Measurements from ENCODE around the gene TLCD4. TPM values are rescaled to one million over a fixed set of nuclear protein-coding genes. Genes with fewer than 3 reads are reported as not detected.
A peak's percentile ranks its signal among the peaks of the same experiment; 100 is the strongest.

TLCD4 gene
- total and polyA plus RNA-seq, 10 of the 15 experiments (the other 5 are each of a cell fraction or from before 2014, with no cell fraction given): under 0.01 to 0.10 (median 0.04) TPM; not detected in 5

DNA sequence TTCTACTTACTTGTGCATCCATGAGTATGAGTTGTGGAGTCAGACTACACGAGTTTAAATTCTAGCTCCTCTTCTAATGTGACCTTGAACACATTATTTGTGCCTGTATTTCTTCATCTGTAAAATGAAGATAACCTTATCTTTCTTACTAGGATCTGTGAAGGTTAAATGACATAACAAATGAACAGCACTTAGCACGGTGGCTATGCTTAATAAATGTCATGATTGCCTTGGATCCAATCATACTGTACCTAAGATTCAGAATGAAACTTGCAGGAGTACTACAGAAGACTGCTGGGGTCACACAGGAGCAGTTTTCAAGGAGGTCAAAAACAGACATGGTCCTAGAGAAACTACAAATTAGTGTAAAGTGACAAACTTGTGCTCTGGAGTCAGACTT, 22.2 kb upstream of the TLCD4 start (continued):
- TF ChIP-seq, protein P1, sequence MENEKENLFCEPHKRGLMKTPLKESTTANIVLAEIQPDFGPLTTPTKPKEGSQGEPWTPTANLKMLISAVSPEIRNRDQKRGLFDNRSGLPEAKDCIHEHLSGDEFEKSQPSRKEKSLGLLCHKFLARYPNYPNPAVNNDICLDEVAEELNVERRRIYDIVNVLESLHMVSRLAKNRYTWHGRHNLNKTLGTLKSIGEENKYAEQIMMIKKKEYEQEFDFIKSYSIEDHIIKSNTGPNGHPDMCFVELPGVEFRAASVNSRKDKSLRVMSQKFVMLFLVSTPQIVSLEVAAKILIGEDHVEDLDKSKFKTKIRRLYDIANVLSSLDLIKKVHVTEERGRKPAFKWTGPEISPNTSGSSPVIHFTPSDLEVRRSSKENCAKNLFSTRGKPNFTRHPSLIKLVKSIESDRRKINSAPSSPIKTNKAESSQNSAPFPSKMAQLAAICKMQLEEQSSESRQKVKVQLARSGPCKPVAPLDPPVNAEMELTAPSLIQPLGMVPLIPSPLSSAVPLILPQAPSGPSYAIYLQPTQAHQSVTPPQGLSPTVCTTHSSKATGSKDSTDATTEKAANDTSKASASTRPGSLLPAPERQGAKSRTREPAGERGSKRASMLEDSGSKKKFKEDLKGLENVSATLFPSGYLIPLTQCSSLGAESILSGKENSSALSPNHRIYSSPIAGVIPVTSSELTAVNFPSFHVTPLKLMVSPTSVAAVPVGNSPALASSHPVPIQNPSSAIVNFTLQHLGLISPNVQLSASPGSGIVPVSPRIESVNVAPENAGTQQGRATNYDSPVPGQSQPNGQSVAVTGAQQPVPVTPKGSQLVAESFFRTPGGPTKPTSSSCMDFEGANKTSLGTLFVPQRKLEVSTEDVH (IDR thresholded peaks at IDR 0.05; ENCODE audit: low read depth, partially characterized antibody): no peak
- TF ChIP-seq ZNF24 (IDR thresholded peaks at IDR 0.05) (no peak), TARDBP (IDR thresholded peaks at IDR 0.05; ENCODE audit: borderline replicate concordance) (no peak), CBX3 (IDR thresholded peaks at IDR 0.05; ENCODE audit: borderline replicate concordance, low read depth) (no peak), ASH2L (IDR thresholded peaks at IDR 0.05; ENCODE audit: borderline replicate concordance, low read depth) (no peak)

DNA sequence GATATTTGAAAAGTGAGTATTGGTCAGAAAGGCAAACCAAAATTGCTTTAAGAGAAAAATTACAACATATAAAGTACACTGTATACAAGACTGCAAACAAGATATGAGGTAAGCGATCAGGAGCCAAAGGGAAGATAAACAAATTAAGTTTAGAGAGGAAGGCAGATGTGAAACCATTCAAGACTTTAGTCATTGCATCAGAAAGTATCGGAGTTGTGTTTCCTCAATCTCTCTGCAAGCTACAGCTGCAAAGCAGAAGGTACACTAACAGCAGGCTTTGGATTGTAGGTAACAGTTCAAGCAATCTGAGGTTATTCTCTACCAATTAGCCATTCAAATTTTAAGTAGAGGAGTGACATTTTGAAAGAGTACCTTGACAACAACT, 21.3 kb upstream of the TLCD4 start:
- POLR2A ChIA-PET: no interaction called here
- Histone ChIP-seq H3K79me2 (ENCODE audit: control insufficient read depth, insufficient read depth, low read length) (no peaks in the 10 kb centered on the region), H3K27me3 (replicated peaks in 1 of 2; ENCODE audit: control insufficient read depth in 2 of 2, insufficient read depth in 2 of 2, low read length in 1 of 2) (no peaks in the 10 kb centered on the region), H3K36me3 (ENCODE audit: control insufficient read depth in 2 of 2, insufficient read depth in 2 of 2, low read length in 1 of 2) (no peaks in the 10 kb centered on the region), H3K27ac (ENCODE audit: control insufficient read depth, insufficient read depth) (no peak overlapping the region), H3K9me3 (replicated peaks; ENCODE audit: control insufficient read depth, insufficient read depth, low read length) (no peaks in the 10 kb centered on the region), H4K20me1 (ENCODE audit: control insufficient read depth, insufficient read depth) (no peaks in the 10 kb centered on the region), H3K9ac (ENCODE audit: control insufficient read depth, insufficient read depth, low read length) (no peak overlapping the region), H3K4me2 (ENCODE audit: control insufficient read depth, insufficient read depth) (peak overlapping the region; percentile 30; the same call in 1 of the 2 replicates), H2AFZ (ENCODE audit: control insufficient read depth, low read depth, low read length) (no peak overlapping the region), H3K4me3 (no peak overlapping the region), H3K4me1 (ENCODE audit: control insufficient read depth, insufficient read depth, low read length) (peaks cover 6% of the 10 kb centered on the region)
- CTCF ChIA-PET: interaction anchor here (1.7 kb wide), 1 partner anchor 12 kb away, joined by 5 read pairs; no protein-coding TSS in a partner anchor
- DNase-seq (ENCODE audit: low read depth, low spot score) (peak; percentile 33), ATAC-seq (peak; percentile 92), FAIRE-seq (peak; percentile 84)
- 2% methylated on average over 2 of the region's 2 CpGs for WGBS (ENCODE audit: insufficient coverage, insufficient replicate concordance, low lambda C conversion rate, missing lambda C conversion rate)
- TF ChIP-seq TARDBP (IDR thresholded peaks at IDR 0.05; ENCODE audit: borderline replicate concordance): no peak
- no peak for TF ChIP-seq POLR2AphosphoS2 (IDR thresholded peaks at IDR 0.05; ENCODE audit: low read depth, low read length)
- no peak for TF ChIP-seq BHLHE40 (IDR thresholded peaks at IDR 0.05; ENCODE audit: borderline replicate concordance in 1 of 2, low read depth in 2 of 2, low read length in 1 of 2)
- TF ChIP-seq ETV6 (conservative IDR thresholded peaks at IDR 0.05 in 1 of 2, IDR thresholded peaks at IDR 0.05 in 1 of 2; ENCODE audit: borderline replicate concordance in 1 of 2, low read depth in 1 of 2): peak in 1 of 2 experiments; percentile 24; a peak in 1 of 4 replicates
- TF ChIP-seq ATF7 (IDR thresholded peaks at IDR 0.05; ENCODE audit: low read depth): peak; percentile 24; the same call in 1 of the 2 replicates
- no peak for TF ChIP-seq LARP7 (IDR thresholded peaks at IDR 0.05)
- TF ChIP-seq, protein P2, sequence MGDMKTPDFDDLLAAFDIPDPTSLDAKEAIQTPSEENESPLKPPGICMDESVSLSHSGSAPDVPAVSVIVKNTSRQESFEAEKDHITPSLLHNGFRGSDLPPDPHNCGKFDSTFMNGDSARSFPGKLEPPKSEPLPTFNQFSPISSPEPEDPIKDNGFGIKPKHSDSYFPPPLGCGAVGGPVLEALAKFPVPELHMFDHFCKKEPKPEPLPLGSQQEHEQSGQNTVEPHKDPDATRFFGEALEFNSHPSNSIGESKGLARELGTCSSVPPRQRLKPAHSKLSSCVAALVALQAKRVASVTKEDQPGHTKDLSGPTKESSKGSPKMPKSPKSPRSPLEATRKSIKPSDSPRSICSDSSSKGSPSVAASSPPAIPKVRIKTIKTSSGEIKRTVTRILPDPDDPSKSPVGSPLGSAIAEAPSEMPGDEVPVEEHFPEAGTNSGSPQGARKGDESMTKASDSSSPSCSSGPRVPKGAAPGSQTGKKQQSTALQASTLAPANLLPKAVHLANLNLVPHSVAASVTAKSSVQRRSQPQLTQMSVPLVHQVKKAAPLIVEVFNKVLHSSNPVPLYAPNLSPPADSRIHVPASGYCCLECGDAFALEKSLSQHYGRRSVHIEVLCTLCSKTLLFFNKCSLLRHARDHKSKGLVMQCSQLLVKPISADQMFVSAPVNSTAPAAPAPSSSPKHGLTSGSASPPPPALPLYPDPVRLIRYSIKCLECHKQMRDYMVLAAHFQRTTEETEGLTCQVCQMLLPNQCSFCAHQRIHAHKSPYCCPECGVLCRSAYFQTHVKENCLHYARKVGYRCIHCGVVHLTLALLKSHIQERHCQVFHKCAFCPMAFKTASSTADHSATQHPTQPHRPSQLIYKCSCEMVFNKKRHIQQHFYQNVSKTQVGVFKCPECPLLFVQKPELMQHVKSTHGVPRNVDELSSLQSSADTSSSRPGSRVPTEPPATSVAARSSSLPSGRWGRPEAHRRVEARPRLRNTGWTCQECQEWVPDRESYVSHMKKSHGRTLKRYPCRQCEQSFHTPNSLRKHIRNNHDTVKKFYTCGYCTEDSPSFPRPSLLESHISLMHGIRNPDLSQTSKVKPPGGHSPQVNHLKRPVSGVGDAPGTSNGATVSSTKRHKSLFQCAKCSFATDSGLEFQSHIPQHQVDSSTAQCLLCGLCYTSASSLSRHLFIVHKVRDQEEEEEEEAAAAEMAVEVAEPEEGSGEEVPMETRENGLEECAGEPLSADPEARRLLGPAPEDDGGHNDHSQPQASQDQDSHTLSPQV (IDR thresholded peaks at IDR 0.05): no peak
- TF ChIP-seq RBBP5 (conservative IDR thresholded peaks at IDR 0.05): no peak
- TF ChIP-seq, protein P3, sequence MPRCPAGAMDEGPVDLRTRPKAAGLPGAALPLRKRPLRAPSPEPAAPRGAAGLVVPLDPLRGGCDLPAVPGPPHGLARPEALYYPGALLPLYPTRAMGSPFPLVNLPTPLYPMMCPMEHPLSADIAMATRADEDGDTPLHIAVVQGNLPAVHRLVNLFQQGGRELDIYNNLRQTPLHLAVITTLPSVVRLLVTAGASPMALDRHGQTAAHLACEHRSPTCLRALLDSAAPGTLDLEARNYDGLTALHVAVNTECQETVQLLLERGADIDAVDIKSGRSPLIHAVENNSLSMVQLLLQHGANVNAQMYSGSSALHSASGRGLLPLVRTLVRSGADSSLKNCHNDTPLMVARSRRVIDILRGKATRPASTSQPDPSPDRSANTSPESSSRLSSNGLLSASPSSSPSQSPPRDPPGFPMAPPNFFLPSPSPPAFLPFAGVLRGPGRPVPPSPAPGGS (IDR thresholded peaks at IDR 0.05; ENCODE audit: borderline replicate concordance, insufficient read depth, low read depth, low read length, poor library complexity, severe bottlenecking): no peak
- peak; percentile 18; the same call in 1 of the 2 replicates for TF ChIP-seq SPI1 (IDR thresholded peaks at IDR 0.05; ENCODE audit: borderline replicate concordance, insufficient read depth, low read depth, low read length)
- no peak for TF ChIP-seq STAT1 (conservative IDR thresholded peaks at IDR 0.05)
- BruUV-seq (replicated peaks): no TSS peak
- RAD21 ChIA-PET (ENCODE audit: unreplicated experiment): no interaction called here
- SMC1A ChIA-PET (ENCODE audit: uncharacterized antibody, unreplicated experiment): no interaction called here
- intact Hi-C loops (cut with micrococcal nuclease; ENCODE audit: unreplicated experiment): no loop called here
- in situ Hi-C loops (cut with MboI): no loop called here

All from GM12878 (cell line).